ENCODE results near the gene ERVK3-1. TPM values are rescaled to one million over a fixed set of nuclear protein-coding genes. Genes with fewer than 3 reads are reported as not detected.

The ERVK3-1 gene
- polyA plus RNA-seq, 3 donors, result 34.6 to 61.5 (median 38.8) TPM

DNA sequence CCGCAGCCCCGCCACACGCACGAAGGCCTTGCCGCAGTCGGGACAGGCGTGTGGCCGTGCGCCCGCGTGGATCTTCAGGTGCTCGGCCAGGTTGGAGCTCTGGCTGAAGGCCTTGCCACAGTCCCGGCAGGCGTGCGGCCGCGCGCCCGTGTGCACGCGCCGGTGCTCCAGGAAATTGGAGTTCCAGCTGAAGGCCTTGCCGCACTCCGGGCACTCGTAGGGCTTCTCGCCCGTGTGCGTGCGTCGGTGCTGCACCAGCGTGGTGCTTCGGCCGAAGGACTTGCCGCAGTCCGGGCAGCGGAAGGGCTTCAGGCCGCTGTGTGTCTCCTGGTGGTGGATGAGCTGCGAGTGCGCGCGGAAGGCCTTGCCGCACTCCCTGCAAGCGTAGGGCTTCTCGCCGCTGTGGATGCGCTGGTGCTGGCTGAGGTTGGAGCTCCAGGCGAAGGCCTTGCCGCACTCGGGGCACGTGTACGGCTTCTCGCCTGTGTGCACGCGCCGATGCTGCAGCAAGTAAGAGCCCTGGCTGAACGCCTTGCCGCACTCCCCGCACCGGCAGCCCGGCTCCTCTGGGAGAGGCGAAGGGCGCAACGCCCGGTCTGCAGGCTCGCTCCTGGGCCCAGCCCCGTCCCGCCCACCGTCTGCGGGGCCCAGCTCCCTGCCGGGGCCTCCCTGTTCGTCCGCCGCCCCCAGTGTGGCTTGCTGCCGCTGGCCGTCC, 51.7 kb downstream of the ERVK3-1 start:
- Histone ChIP-seq H3K27ac (ENCODE audit: low read depth in 1 of 2, low read length in 2 of 2) (no peak overlapping the region), H3K4me1 (ENCODE audit: control insufficient read depth in 1 of 2, insufficient read depth in 2 of 2, low read length in 2 of 2) (peaks cover 17 to 25% of the 10 kb centered on the region in 2 donors), H3K4me2 (replicated peaks; ENCODE audit: extremely low read depth, low read length, poor library complexity, severe bottlenecking) (peak overlapping the region; percentile 36), H4K20me1 (ENCODE audit: insufficient read depth, low read length) (no peaks in the 10 kb centered on the region), H3K9me3 (replicated peaks in 1 of 2; ENCODE audit: control insufficient read depth in 1 of 2, insufficient read depth in 1 of 2, low read length in 2 of 2) (peaks cover 0 to 8% of the 10 kb centered on the region in 2 donors), H3K9ac (ENCODE audit: insufficient read depth, low read length, poor library complexity, severe bottlenecking) (no peak overlapping the region), H3K36me3 (replicated peaks in 1 of 2; ENCODE audit: control insufficient read depth in 1 of 2, insufficient read depth in 2 of 2, low read length in 2 of 2) (no peaks in the 10 kb centered on the region), H2AFZ (ENCODE audit: insufficient read depth, low read depth, low read length, poor library complexity, severe bottlenecking) (no peak overlapping the region), H3K4me3 (replicated peaks in 1 of 3; ENCODE audit: low read depth in 2 of 3, low read length in 3 of 3) (no peak overlapping the region), H3K79me2 (ENCODE audit: insufficient read depth, low read length) (no peaks in the 10 kb centered on the region), H3K27me3 (ENCODE audit: control insufficient read depth in 2 of 2, insufficient read depth in 2 of 2, low read length in 2 of 2) (peaks cover 6 to 31% of the 10 kb centered on the region in 2 donors)
- no peak overlapping the region for H3K27ac Mint-ChIP-seq
- peaks cover 0 to 15% (median 0%) of the 10 kb centered on the region in 7 donors for H3K9me3 Mint-ChIP-seq
- DNase-seq, result no peak
- H3K4me1 Mint-ChIP-seq, result peaks cover 19% of the 10 kb centered on the region
- TF ChIP-seq CTCF (IDR thresholded peaks at IDR 0.05), result no peak
- H3K36me3 Mint-ChIP-seq, result peaks cover under 1 to 1% of the 10 kb centered on the region in 2 donors
- H3K27me3 Mint-ChIP-seq (ENCODE audit: low read depth in 3 of 3), result peaks cover 26 to 36% (median 35%) of the 10 kb centered on the region in 3 donors
- WGBS (ENCODE audit: insufficient coverage), result 42% methylated on average over 73 of the region's 75 CpGs
- peak overlapping the region; percentile 50 to 76 for H3K4me3 Mint-ChIP-seq
- intact Hi-C loops (cut with micrococcal nuclease), result no loop called here

DNA sequence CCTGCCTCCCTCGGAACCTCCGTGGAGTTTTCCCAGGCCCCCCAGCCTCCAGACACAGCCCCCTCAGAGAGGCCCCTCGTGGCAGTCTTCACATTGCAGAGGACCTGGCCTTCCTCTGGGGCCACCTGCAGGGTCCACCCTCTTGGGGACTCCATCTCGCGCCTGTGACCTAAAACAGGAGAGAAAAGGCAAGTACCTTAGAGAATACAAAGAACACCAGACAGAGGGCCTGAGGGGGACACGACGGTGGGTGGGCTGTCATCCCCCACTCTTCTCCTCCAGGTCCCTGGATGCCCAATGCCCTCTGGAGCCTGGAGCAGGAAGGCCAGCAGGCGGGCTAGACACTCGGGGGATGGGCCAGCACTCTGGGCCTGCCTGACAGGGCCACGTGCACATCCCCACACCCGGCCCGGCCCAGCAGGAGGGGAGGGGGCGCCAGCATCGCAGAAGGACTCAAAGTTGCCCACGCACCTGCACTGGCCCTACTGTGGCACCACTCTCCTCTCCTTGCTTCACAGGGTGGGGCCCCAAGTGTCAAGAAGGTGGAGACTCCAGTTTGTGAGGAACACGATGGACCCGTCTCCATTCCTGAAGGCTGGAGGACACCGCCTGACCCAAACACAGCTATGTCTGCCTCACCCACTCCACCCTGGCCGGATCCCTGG, 52.4 kb downstream of the ERVK3-1 start:
- no peak overlapping the region for H3K27ac ChIP-seq (ENCODE audit: low read depth in 1 of 2, low read length in 2 of 2)
- H3K4me1 Mint-ChIP-seq, result peaks cover 22% of the 10 kb centered on the region
- no peak overlapping the region for H3K9ac ChIP-seq (ENCODE audit: insufficient read depth, low read length, poor library complexity, severe bottlenecking)
- TF ChIP-seq CTCF (IDR thresholded peaks at IDR 0.05), result no peak
- peaks cover 6 to 31% of the 10 kb centered on the region in 2 donors for H3K27me3 ChIP-seq (ENCODE audit: control insufficient read depth in 2 of 2, insufficient read depth in 2 of 2, low read length in 2 of 2)
- no peaks in the 10 kb centered on the region for H3K79me2 ChIP-seq (ENCODE audit: insufficient read depth, low read length)
- H3K4me1 ChIP-seq (ENCODE audit: control insufficient read depth in 1 of 2, insufficient read depth in 2 of 2, low read length in 2 of 2), result peaks cover 19 to 31% of the 10 kb centered on the region in 2 donors
- WGBS (ENCODE audit: insufficient coverage), result 87% methylated on average over 16 of the region's 19 CpGs
- peak overlapping the region in 1 of 2 donors; percentile 46 for H3K4me3 Mint-ChIP-seq
- peaks cover 0 to 16% (median 0%) of the 10 kb centered on the region in 7 donors for H3K9me3 Mint-ChIP-seq
- H3K36me3 ChIP-seq (replicated peaks in 1 of 2; ENCODE audit: control insufficient read depth in 1 of 2, insufficient read depth in 2 of 2, low read length in 2 of 2), result no peaks in the 10 kb centered on the region
- no peak overlapping the region for H2AFZ ChIP-seq (ENCODE audit: insufficient read depth, low read depth, low read length, poor library complexity, severe bottlenecking)
- H3K9me3 ChIP-seq (replicated peaks in 1 of 2; ENCODE audit: control insufficient read depth in 1 of 2, insufficient read depth in 1 of 2, low read length in 2 of 2), result peaks cover 0 to 8% of the 10 kb centered on the region in 2 donors
- H3K4me3 ChIP-seq (replicated peaks in 1 of 3; ENCODE audit: low read depth in 2 of 3, low read length in 3 of 3), result no peak overlapping the region
- no peak overlapping the region for H3K4me2 ChIP-seq (replicated peaks; ENCODE audit: extremely low read depth, low read length, poor library complexity, severe bottlenecking)
- intact Hi-C loops (cut with micrococcal nuclease), result no loop called here
- no peaks in the 10 kb centered on the region for H4K20me1 ChIP-seq (ENCODE audit: insufficient read depth, low read length)
- no peak for DNase-seq
- H3K27ac Mint-ChIP-seq, result no peak overlapping the region
- H3K36me3 Mint-ChIP-seq, result no peaks in the 10 kb centered on the region
- H3K27me3 Mint-ChIP-seq (ENCODE audit: low read depth in 3 of 3), result peaks cover 26 to 39% (median 35%) of the 10 kb centered on the region in 3 donors

All from CD14-positive monocyte (primary cell).